ENCODE results near the gene ABLIM3. TPM values are rescaled to one million over a fixed set of nuclear protein-coding genes. Genes with fewer than 3 reads are reported as not detected.

The ABLIM3 gene
- total and polyA plus RNA-seq, 2 experiments from 2014 or later: 0.19 to 2.2 TPM

- TF ChIP-seq, protein P1, sequence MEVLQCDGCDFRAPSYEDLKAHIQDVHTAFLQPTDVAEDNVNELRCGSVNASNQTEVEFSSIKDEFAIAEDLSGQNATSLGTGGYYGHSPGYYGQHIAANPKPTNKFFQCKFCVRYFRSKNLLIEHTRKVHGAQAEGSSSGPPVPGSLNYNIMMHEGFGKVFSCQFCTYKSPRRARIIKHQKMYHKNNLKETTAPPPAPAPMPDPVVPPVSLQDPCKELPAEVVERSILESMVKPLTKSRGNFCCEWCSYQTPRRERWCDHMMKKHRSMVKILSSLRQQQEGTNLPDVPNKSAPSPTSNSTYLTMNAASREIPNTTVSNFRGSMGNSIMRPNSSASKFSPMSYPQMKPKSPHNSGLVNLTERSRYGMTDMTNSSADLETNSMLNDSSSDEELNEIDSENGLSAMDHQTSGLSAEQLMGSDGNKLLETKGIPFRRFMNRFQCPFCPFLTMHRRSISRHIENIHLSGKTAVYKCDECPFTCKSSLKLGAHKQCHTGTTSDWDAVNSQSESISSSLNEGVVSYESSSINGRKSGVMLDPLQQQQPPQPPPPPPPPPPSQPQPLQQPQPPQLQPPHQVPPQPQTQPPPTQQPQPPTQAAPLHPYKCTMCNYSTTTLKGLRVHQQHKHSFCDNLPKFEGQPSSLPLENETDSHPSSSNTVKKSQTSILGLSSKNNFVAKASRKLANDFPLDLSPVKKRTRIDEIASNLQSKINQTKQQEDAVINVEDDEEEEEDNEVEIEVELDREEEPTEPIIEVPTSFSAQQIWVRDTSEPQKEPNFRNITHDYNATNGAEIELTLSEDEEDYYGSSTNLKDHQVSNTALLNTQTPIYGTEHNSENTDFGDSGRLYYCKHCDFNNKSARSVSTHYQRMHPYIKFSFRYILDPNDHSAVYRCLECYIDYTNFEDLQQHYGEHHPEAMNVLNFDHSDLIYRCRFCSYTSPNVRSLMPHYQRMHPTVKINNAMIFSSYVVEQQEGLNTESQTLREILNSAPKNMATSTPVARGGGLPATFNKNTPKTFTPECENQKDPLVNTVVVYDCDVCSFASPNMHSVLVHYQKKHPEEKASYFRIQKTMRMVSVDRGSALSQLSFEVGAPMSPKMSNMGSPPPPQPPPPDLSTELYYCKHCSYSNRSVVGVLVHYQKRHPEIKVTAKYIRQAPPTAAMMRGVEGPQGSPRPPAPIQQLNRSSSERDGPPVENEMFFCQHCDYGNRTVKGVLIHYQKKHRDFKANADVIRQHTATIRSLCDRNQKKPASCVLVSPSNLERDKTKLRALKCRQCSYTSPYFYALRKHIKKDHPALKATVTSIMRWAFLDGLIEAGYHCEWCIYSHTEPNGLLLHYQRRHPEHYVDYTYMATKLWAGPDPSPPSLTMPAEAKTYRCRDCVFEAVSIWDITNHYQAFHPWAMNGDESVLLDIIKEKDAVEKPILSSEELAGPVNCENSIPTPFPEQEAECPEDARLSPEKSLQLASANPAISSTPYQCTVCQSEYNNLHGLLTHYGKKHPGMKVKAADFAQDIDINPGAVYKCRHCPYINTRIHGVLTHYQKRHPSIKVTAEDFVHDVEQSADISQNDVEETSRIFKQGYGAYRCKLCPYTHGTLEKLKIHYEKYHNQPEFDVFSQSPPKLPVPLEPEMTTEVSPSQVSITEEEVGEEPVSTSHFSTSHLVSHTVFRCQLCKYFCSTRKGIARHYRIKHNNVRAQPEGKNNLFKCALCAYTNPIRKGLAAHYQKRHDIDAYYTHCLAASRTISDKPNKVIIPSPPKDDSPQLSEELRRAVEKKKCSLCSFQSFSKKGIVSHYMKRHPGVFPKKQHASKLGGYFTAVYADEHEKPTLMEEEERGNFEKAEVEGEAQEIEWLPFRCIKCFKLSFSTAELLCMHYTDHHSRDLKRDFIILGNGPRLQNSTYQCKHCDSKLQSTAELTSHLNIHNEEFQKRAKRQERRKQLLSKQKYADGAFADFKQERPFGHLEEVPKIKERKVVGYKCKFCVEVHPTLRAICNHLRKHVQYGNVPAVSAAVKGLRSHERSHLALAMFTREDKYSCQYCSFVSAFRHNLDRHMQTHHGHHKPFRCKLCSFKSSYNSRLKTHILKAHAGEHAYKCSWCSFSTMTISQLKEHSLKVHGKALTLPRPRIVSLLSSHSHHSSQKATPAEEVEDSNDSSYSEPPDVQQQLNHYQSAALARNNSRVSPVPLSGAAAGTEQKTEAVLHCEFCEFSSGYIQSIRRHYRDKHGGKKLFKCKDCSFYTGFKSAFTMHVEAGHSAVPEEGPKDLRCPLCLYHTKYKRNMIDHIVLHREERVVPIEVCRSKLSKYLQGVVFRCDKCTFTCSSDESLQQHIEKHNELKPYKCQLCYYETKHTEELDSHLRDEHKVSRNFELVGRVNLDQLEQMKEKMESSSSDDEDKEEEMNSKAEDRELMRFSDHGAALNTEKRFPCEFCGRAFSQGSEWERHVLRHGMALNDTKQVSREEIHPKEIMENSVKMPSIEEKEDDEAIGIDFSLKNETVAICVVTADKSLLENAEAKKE (CRISPR knock-in tag; IDR thresholded peaks at IDR 0.05): no peak
- no peak for TF ChIP-seq POLR2AphosphoS5 (IDR thresholded peaks at IDR 0.05; ENCODE audit: low read depth)
- no peak for TF ChIP-seq ZNF114 (CRISPR knock-in tag; IDR thresholded peaks at IDR 0.05)
- TF ChIP-seq EZH2phosphoT487 (IDR thresholded peaks at IDR 0.05; ENCODE audit: unreplicated experiment): no peak
- no peak for TF ChIP-seq EZH2 (IDR thresholded peaks at IDR 0.05; ENCODE audit: low read depth, unreplicated experiment)
- no peak for TF ChIP-seq JUNB (IDR thresholded peaks at IDR 0.05; ENCODE audit: unreplicated experiment)
Measured at GRCh38 chr5:149172261-149172660, 31.0 kb downstream of the ABLIM3 start (continued).

GRCh38 chr5:149172709-149173505, 31.6 kb downstream of the ABLIM3 start:
- H3K4me3 Mint-ChIP-seq: no peak overlapping the region
- H3K36me3 ChIP-seq (ENCODE audit: insufficient read depth): no peaks in the 10 kb centered on the region
- no peak overlapping the region for H3K27ac ChIP-seq (ENCODE audit: low read depth)
- H3K9me3 Mint-ChIP-seq: no peaks in the 10 kb centered on the region
- peaks cover 6% of the 10 kb centered on the region for H3K27me3 Mint-ChIP-seq (ENCODE audit: insufficient read depth, low read depth, poor library complexity)
- no peaks in the 10 kb centered on the region for H3K36me3 Mint-ChIP-seq (ENCODE audit: low read depth)
- H3K4me3 ChIP-seq: no peak overlapping the region
- no peaks in the 10 kb centered on the region for H3K27me3 ChIP-seq (ENCODE audit: insufficient read depth)
- ATAC-seq: no peak
- H3K4me1 ChIP-seq (ENCODE audit: insufficient read depth): no peaks in the 10 kb centered on the region
- H3K4me1 Mint-ChIP-seq: peaks cover 4% of the 10 kb centered on the region; the same call in 2 of the 3 replicates
- no peak overlapping the region for H3K27ac Mint-ChIP-seq
- H3K4me2 ChIP-seq: no peak overlapping the region
- 0 out of 2 replicates have a peak overlapping the region, but pooled peaks have one; percentile 59 for H2AFZ ChIP-seq
- H3F3A ChIP-seq (replicated peaks; ENCODE audit: low read depth): no peaks in the 10 kb centered on the region
- no peaks in the 10 kb centered on the region for H4K20me1 ChIP-seq (replicated peaks; ENCODE audit: insufficient read depth)
- no peaks in the 10 kb centered on the region for H3K79me2 ChIP-seq (replicated peaks; ENCODE audit: insufficient read depth)
- 0 out of 2 replicates have a peak, but pooled peaks cover 2% of the 10 kb centered on the region for H3K9me2 ChIP-seq (ENCODE audit: insufficient read depth)
- no peak for DNase-seq (ENCODE audit: low spot score)
- TF ChIP-seq CREB1 (CRISPR knock-in tag; IDR thresholded peaks at IDR 0.05; ENCODE audit: low read depth) (no peak), ZNF331 (CRISPR knock-in tag; IDR thresholded peaks at IDR 0.05; ENCODE audit: low read depth) (no peak), ZNF114 (CRISPR knock-in tag; IDR thresholded peaks at IDR 0.05) (no peak), EZH2 (IDR thresholded peaks at IDR 0.05; ENCODE audit: low read depth, unreplicated experiment) (no peak), STAT1 (IDR thresholded peaks at IDR 0.05; ENCODE audit: unreplicated experiment) (no peak)
- TF ChIP-seq, protein P2, sequence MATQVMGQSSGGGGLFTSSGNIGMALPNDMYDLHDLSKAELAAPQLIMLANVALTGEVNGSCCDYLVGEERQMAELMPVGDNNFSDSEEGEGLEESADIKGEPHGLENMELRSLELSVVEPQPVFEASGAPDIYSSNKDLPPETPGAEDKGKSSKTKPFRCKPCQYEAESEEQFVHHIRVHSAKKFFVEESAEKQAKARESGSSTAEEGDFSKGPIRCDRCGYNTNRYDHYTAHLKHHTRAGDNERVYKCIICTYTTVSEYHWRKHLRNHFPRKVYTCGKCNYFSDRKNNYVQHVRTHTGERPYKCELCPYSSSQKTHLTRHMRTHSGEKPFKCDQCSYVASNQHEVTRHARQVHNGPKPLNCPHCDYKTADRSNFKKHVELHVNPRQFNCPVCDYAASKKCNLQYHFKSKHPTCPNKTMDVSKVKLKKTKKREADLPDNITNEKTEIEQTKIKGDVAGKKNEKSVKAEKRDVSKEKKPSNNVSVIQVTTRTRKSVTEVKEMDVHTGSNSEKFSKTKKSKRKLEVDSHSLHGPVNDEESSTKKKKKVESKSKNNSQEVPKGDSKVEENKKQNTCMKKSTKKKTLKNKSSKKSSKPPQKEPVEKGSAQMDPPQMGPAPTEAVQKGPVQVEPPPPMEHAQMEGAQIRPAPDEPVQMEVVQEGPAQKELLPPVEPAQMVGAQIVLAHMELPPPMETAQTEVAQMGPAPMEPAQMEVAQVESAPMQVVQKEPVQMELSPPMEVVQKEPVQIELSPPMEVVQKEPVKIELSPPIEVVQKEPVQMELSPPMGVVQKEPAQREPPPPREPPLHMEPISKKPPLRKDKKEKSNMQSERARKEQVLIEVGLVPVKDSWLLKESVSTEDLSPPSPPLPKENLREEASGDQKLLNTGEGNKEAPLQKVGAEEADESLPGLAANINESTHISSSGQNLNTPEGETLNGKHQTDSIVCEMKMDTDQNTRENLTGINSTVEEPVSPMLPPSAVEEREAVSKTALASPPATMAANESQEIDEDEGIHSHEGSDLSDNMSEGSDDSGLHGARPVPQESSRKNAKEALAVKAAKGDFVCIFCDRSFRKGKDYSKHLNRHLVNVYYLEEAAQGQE (IDR thresholded peaks at IDR 0.05; ENCODE audit: unreplicated experiment): no peak

Data from GM23338 (cell line).